ENCODE data around the gene SPATS1.

SPATS1 gene

GRCh38 chr6:44390158-44390683 is 47.8 kb downstream of the SPATS1 start:
- H3K4me1 ChIP-seq (ENCODE audit: insufficient read depth, low read length), result peaks cover 32% of the 10 kb centered on the region
- H3K4me3 ChIP-seq (ENCODE audit: low read depth in 1 of 2, low read length in 2 of 2), result no peak overlapping the region; a peak in 1 of 4 replicates
- no peaks in the 10 kb centered on the region for H3K9me3 ChIP-seq (ENCODE audit: insufficient read depth, low read length, severe bottlenecking)
- no peak for ATAC-seq (ENCODE audit: insufficient read depth, low read depth)
- H4K20me1 ChIP-seq (ENCODE audit: insufficient read depth, low read length), result peaks cover 36% of the 10 kb centered on the region
- DNase-seq, result no peak
- no peak overlapping the region for H3K9ac ChIP-seq (ENCODE audit: low read depth, low read length)
- H2AFZ ChIP-seq (ENCODE audit: low read depth, low read length), result no peak overlapping the region
- H3K36me3 ChIP-seq (ENCODE audit: insufficient read depth, low read length), result peaks cover 57% of the 10 kb centered on the region
- H3K27me3 ChIP-seq (ENCODE audit: insufficient read depth, low read length, poor library complexity), result no peaks in the 10 kb centered on the region
- peaks cover 68% of the 10 kb centered on the region for H3K79me2 ChIP-seq (ENCODE audit: insufficient read depth, low read length)
- H3K27ac ChIP-seq (ENCODE audit: low read length), result no peak overlapping the region
- peak overlapping the region; percentile 83; the same call in 1 of the 2 replicates for H3K4me2 ChIP-seq (ENCODE audit: insufficient read depth, low read length)
- TF ChIP-seq CTCF (IDR thresholded peaks at IDR 0.05; ENCODE audit: borderline replicate concordance, extremely low read depth, low read length, poor library complexity, severe bottlenecking), result no peak
- TF ChIP-seq EZH2 (IDR thresholded peaks at IDR 0.05; ENCODE audit: borderline replicate concordance, low read depth, low read length, severe bottlenecking), result no peak

Data from DND-41 (cell line).